D341Med (cell line): ENCODE data around the gene KCNMB4.

Source experiments
- DNase-seq: peaks from one replicate; pipeline ENCODE4 v3.0.0; 2012; ENCODE audit warnings: low spot score

KCNMB4 gene

DNA sequence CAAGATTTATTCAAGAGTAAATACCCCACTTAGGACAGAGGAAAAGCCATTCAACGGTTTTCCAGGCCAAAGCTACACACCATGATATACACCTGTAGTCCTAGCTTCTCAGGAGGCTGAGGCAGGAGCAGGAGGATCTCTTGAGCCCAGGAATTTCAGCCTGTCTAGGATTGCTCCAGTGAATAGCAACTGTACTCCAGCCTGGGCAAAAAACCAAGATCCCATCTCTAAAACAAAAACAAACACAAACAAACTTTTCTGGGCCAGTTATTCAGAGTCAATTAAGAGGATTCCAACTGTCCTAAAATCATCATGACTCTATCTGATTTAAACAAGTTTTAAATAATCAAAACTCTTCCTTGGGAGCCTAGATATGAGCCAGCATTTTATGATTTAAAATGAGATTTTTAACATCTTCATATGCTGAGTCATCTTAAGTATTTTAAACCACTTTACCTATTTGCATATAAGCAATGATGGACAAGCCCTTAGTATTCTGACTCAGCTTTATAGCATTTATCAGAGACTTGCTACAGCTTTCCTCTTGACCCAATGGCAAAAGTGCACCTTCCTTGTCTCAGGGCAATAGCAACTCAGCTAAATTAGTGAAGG, 77.1 kb downstream of the KCNMB4 start:
- DNase-seq, result no peak

DNA sequence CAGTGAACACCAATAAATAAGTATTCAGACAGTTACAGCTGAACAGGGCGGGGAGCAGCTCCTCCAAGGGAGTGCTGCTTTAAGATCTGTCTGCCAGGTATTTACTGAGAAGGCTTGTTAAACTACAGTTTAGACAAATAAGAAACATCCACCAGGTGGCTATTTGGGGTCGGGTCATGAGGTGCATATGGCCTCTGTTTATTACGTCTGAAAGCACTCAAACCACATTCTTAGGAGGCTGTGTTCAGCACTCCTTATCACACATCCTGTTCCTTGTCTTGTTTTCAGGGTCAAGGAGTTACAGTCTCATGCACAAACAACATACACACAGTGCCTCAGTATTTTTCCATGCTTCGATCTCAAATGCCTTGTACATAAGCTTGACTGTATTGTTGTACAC, 78.8 kb downstream of the KCNMB4 start:
- no peak for DNase-seq

DNA sequence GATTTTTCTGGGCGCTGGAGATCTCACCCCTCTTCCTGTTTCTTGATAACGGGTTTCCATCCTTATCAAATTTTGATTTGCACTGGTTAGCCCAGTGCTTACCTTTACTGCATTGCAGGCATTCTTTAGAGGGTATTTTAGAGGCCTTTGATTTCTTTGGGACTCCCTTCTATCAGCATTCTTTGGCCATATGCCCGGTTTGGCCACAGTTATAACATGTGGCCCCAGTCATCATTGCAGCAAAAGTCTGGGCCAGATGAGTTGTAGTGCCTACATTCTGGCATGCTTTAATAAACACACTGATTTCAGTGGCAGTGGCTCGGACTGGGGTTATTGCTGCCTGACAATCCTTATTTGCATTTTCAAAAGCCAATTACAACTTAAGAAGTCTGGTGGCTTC, 82.3 kb downstream of the KCNMB4 start:
- DNase-seq, result no peak

DNA sequence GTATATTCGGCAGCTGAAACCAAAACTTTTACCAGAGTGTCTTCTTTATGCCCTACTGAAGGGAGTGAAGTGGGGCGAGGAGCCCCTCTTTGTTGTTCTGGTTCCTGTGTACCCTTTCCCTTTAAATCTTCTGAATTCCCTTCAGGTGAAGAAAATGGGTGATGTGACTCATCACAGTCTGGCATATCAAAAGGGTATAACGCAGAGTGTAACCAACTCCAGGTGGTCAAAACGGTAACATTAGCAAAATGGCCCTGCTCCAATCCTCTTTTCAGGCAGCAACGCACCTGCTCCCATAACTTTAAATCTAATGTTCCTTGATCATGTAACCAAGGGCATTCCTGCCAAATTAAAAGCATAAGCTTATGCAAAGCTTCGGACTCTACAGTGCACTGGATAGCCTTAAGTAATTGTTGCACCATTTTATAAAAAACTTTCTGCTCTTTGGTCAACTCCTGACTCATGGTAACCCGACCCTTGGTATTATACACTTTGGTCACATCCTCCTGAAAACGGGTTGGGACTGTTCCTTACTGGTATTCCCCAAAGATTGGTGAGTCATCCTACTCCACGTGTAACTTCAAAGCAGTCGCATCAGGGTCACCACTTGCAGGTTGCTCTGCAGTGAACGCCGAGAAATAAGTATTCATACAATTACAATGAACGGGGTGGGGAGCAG, 83.1 kb downstream of the KCNMB4 start:
- no peak for DNase-seq

DNA sequence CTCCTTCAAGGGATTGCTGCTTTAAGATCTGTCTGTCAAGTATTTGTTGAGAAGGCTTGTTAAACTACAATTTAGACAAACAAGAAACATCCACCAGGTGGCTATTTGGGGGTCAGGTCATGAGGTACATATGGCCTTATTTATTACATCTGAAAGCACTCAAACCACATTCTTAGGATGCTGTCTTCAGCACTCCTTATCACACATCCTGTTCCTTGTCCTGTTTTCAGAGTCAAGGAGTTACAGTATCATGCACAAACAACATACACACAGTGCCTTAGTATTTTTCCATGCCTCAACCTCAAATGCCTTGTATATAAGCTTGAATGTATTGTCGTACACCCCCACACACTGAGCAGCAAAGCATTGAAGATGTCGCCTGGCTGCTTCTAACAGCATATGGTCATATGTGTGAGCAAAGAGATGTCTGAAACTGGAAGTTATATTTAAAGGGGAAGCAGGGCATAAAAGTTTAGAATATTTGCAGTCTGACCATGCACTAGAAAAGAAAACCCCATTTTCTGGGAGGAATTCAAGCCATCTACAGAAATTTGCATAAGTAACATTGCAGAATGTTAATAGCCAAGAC, 83.8 kb downstream of the KCNMB4 start:
- no peak for DNase-seq

DNA sequence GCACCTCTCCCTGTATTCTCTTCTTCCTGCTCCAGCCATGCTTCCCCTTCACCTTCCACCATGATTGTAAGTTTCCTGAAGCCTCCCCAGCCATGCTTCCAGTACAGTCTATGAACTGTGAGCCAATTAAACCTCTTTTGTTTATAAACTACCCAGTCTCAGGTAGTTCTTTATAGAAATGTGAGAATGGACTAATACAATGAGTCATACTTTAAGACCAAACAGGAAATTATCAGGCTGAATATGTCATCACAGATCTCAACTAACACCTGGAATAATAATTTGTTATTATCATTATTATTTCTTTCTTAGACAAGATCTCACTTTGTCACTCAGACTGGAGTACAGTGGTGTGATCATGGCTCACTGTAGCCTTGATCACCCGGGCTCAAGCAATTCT, 85.4 kb downstream of the KCNMB4 start:
- DNase-seq, result no peak

DNA sequence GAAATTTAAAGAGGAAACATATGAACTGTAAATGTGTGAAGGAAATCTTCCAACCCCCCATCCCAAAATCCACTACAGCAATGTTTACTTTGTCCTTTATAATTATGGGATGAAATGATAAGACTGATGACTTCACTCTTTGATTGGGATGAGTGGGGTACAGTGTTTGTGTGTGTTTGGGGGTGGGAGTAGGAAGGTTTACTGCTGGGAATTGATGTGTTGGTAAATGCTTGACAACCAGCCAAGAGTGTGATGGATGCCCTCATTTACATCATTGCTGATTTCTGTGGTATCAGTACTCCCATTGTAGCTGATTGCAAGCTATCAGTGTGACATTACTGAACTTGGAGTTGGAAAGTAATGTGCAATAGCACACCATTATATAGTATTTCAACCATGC, 90.9 kb downstream of the KCNMB4 start:
- no peak for DNase-seq

DNA sequence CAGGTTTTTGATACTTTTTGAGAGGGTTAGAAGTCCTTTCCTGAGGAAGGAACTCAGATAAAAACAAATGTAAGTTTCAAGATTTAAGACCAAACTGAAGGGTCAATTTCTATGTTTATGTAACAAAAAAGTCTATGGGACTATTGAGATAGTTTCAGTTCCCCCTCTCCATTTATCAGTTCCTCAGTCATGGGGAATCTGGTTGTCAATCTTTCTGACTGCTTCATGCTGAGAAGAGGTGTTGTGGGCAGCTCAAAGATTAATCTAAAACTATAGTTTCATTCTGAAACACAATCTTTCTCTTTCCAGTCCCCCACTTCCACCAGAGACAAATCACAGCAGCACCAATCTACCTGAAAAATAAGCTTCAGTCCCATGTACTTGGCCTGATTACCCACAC, 93.7 kb downstream of the KCNMB4 start:
- DNase-seq, result no peak

DNA sequence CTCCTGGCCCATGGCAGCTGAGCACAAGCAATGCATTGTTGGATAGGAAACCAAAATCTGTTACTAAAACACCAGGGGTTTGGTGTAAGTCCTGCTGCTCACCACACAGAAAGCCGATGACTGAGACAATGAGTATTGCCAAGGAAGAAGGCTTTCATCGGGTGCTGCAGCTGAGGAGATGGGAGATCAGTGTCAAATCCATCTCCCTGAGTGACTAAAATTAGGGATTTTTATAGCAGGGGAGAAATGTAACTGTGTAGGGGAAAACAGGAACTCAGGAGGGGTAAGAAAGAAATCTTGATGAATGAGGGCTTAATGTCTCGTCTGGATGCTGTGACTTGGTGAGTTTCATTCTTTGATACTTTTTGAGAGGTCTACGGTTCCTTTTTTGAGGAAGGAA, 97.9 kb downstream of the KCNMB4 start:
- no peak for DNase-seq

DNA sequence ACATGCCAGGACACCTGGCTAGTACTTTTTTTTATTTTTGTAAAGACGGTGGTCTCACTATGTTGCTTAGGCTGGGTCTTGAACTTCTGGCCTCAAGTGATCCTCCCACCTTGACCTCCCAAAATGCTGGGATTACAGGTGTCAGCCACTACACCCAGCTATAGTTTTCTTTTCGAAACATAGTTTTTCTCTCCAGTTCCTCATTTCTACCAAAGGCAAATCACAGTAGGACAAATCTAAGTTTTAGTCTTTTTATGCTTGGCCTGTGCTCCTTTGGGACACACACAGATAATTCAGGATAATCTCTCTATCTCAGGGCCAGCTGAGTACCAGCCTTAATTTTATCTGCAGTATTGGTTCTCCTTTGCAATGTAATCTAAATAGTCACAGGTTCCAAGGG, 100.7 kb downstream of the KCNMB4 start:
- DNase-seq, result no peak

DNA sequence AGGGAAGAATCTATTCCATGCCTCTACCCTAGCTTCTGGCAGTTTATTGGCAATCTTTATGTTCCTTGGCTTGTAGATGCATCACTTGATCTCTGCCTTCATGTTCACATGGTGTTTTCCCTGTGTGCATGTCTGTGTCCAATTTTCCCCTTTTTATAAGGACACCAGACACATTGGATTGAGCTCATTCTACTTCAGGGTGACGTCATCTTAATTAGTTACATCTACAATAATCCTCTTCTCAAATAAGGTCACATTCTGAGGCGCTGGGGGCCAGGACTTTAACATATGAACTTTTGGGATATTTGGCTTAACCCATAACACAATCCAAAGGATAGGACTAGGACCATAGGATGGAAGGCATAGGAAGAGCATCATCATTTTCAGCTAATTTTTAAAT, 101.4 kb downstream of the KCNMB4 start:
- no peak for DNase-seq

DNA sequence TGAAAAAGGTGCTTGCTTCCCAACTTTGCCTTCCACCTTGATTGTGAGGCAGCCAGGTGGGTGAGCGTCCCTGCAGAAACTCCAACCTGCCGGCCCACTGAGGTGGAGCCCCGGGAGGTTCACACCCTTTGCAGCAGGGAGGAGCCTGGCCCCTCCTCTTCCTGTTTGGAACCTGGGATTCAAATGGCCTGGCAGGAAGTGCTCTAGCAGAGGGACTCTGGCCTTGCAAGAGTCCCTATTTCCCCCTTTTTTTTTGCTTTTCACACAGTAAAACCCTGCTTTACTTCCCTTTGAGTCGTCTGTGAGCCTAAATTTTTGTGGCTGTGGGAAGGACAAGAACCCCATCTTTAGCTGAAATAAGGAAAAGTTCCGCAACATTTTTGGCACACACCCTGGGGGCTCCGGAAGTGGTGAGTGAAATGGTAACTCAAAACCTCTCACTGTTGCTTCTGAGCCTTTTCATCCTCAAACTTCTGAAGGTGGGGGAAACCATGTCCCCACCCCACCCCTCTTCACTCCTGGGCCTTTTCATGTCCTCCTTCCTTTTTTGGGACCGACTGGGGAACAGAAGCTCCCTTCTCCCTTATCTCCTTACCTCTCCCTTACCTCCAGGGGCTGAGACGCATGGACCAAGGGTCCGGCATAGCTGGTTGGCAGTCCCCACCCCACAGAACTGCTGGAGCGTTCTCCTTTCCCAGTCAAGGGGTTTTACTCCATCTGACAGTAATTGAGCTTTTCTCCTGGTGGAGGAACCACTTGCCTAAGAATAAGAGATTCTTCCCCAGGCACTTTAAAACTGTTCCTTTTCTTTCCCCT, 102.0 kb downstream of the KCNMB4 start:
- DNase-seq, result no peak

DNA sequence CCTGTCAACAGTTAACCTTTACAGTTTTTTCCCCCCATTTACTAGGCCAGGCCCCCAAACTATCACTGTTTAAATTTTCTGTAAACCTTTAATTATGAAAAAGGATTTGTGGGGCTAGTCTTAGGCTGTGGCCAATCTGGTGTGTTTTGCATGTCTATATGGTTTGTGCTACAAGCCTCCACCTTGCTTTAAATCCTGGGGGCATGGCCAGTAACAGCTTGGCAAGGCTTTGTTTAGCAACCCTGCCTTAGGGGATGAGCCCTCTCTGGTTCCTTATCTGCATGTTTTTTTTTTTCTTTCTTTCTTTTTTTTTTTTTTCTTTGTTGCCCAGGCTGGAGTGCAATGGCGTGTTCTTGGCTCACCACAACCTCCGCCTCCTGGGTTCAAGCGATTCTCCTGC, 102.7 kb downstream of the KCNMB4 start:
- DNase-seq, result no peak

DNA sequence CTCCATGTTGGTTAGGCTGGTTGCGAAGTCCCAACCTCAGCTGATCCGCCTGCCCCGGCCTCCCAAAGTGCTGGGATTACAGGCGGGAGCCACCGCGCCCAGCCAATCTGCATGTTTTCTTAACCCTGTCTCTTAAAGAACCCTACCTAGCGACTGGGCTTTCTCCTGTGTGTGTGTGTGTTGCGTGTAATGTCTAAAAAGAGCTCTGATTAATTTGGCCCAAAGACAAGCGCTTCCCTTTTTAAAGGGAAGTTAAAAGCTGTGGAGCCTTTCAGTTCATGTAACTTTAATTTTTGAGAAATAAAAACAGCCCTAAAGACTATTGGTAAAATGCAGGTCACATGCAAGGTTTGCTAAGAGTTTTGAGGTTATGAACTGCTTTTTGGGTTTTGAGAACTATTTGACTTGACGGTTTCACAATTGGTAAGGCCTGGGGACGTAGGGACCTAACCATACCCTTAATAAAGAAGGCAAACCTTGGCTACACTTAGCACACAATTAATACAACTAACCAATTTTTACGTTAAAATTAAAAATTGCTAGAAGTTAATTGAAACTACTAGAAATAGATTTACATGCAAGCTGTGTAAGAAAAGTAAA, 103.2 kb downstream of the KCNMB4 start:
- DNase-seq, result no peak

DNA sequence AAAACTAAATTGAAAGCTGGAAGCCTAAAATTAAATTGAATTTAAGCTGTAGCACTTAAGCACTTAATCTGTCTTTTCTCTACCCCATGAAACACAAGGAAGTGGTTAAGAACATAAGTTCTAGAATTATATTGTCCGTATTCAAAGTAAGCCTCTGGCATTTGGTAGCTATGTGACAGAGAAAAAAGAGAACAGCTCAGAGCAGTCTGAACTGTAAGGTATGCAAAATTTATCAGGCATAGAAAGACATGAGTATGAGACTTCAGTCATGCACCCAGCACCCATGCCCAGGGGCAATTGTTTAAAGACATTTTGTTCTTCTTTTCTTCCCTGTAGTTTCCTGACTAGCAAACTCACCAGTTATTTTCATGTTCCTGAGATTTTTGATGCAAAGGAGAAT, 116.7 kb downstream of the KCNMB4 start:
- DNase-seq, result no peak
